SK-N-MC (cell line): Measurements from ENCODE around the gene CACNA2D4.

Experiments used
- DNase-seq: peaks from one replicate; pipeline ENCODE4 v3.0.0-alpha.2; 2011; ENCODE audit warnings: low read depth, low spot score
- H3K27ac ChIP-seq: fragments of 200-600 bp; sonication (generic); 2 replicates; pipeline ENCODE4 v1.5.1; 2016; ENCODE audit warnings: mixed run types
- H3K36me3 ChIP-seq: fragments of 200-600 bp; sonication (generic); 2 replicates; pipeline ENCODE4 v1.6.1; 2017; ENCODE audit warnings: antibody characterized with exemption, low read length, mixed read lengths; ENCODE audit not compliant: insufficient read depth
- H3K4me3 ChIP-seq: fragments of 200-600 bp; sonication (generic); 2 replicates; pipeline ENCODE4 v1.5.1; 2016
- H3K9ac ChIP-seq: fragments of 200-600 bp; sonication (generic); 2 replicates; pipeline ENCODE4 v1.8.0; 2017; ENCODE audit warnings: mixed run types, mixed read lengths; ENCODE audit not compliant: insufficient read length
- H3K9me3 ChIP-seq: fragments of 200-600 bp; sonication (generic); 2 replicates; pipeline ENCODE4 v1.6.1; 2017; ENCODE audit warnings: low read depth, mild to moderate bottlenecking, antibody characterized with exemption, low read length, moderate library complexity, mixed read lengths
- EZH2 ChIP-seq: fragments of 200-600 bp; sonication (generic); IDR thresholded peaks from one replicate; pipeline ENCODE4 v1.6.1; 2017; ENCODE audit warnings: antibody characterized with exemption
- FOXP2 ChIP-seq: optimal IDR thresholded peaks from 2 replicates; pipeline ENCODE3; 2011; ENCODE audit warnings: mild to moderate bottlenecking, moderate library complexity; ENCODE audit not compliant: insufficient read depth; ENCODE audit errors: extremely low read length, control extremely low read depth
- POLR2AphosphoS5 ChIP-seq: IDR thresholded peaks from 2 replicates; pipeline ENCODE4 v1.6.1; 2012; ENCODE audit warnings: mild to moderate bottlenecking, low read depth, low read length, borderline replicate concordance

Gene CACNA2D4

GRCh38 chr12:1838994-1839365 is 79.5 kb downstream of the CACNA2D4 start:
- Histone ChIP-seq H3K36me3 (no peaks in the 10 kb centered on the region), H3K4me3 (no peak overlapping the region), H3K9me3 (no peaks in the 10 kb centered on the region), H3K9ac (no peak overlapping the region), H3K27ac (no peak overlapping the region)
- DNase-seq, result no peak
- TF ChIP-seq EZH2, result no peak
- TF ChIP-seq POLR2AphosphoS5, result no peak
- TF ChIP-seq FOXP2, result no peak

GRCh38 chr12:1838205-1838993 is 80.1 kb downstream of the CACNA2D4 start:
- H3K4me3 ChIP-seq, result no peak overlapping the region
- no peak for DNase-seq
- TF ChIP-seq EZH2 (no peak), POLR2AphosphoS5 (no peak), FOXP2 (no peak)
- no peaks in the 10 kb centered on the region for H3K9me3 ChIP-seq
- no peak overlapping the region for H3K27ac ChIP-seq
- H3K9ac ChIP-seq, result no peak overlapping the region
- no peaks in the 10 kb centered on the region for H3K36me3 ChIP-seq

- H3K9ac ChIP-seq, result no peak overlapping the region
- H3K36me3 ChIP-seq, result no peaks in the 10 kb centered on the region
- H3K4me3 ChIP-seq, result no peak overlapping the region
- H3K27ac ChIP-seq, result no peak overlapping the region
- no peak for DNase-seq
- no peak for TF ChIP-seq EZH2
- no peak for TF ChIP-seq FOXP2
- no peak for TF ChIP-seq POLR2AphosphoS5
- H3K9me3 ChIP-seq, result no peaks in the 10 kb centered on the region
These were observed 80.8 kb downstream of the CACNA2D4 start for GRCh38 chr12:1837541-1838204.

GRCh38 chr12:1836854-1837421 is 81.5 kb downstream of the CACNA2D4 start:
- no peak overlapping the region for H3K9ac ChIP-seq
- no peak for DNase-seq
- TF ChIP-seq EZH2 (no peak), POLR2AphosphoS5 (no peak), FOXP2 (no peak)
- no peak overlapping the region for H3K27ac ChIP-seq
- no peaks in the 10 kb centered on the region for H3K9me3 ChIP-seq
- H3K36me3 ChIP-seq, result no peaks in the 10 kb centered on the region
- no peak overlapping the region for H3K4me3 ChIP-seq

- DNase-seq, result no peak
- no peak overlapping the region for H3K4me3 ChIP-seq
- no peak overlapping the region for H3K9ac ChIP-seq
- TF ChIP-seq EZH2 (no peak), FOXP2 (no peak), POLR2AphosphoS5 (no peak)
- no peak overlapping the region for H3K27ac ChIP-seq
- H3K36me3 ChIP-seq, result no peaks in the 10 kb centered on the region
- no peaks in the 10 kb centered on the region for H3K9me3 ChIP-seq
These were observed 82.1 kb downstream of the CACNA2D4 start for GRCh38 chr12:1836241-1836803.

GRCh38 chr12:1835211-1836131 is 83.0 kb downstream of the CACNA2D4 start:
- no peak overlapping the region for H3K27ac ChIP-seq
- H3K36me3 ChIP-seq, result no peaks in the 10 kb centered on the region
- no peak overlapping the region for H3K9ac ChIP-seq
- H3K4me3 ChIP-seq, result no peak overlapping the region
- no peak for TF ChIP-seq EZH2
- TF ChIP-seq POLR2AphosphoS5, result no peak
- TF ChIP-seq FOXP2, result no peak
- no peak for DNase-seq
- no peaks in the 10 kb centered on the region for H3K9me3 ChIP-seq

GRCh38 chr12:1834186-1834925 is 84.1 kb downstream of the CACNA2D4 start:
- no peak for DNase-seq
- Histone ChIP-seq H3K9me3 (no peaks in the 10 kb centered on the region), H3K4me3 (no peak overlapping the region), H3K27ac (no peak overlapping the region), H3K9ac (no peak overlapping the region), H3K36me3 (no peaks in the 10 kb centered on the region)
- TF ChIP-seq POLR2AphosphoS5, result no peak
- TF ChIP-seq EZH2, result no peak
- TF ChIP-seq FOXP2, result no peak
